HepG2 (cell line): Measurements from ENCODE around the gene GBA2. TPM values are rescaled to one million over a fixed set of nuclear protein-coding genes. Genes with fewer than 3 reads are reported as not detected.
A peak's percentile ranks its signal among the peaks of the same experiment; 100 is the strongest.

Experiments used
- CEBPG ChIP-seq: IDR thresholded peaks from 2 replicates; pipeline ENCODE4 v1.6.1; 2016
- FOXK1 ChIP-seq: sonication (generic); formaldehyde crosslinking; IDR thresholded peaks from 2 replicates; pipeline ENCODE4 v1.4.0; 2020; ENCODE audit warnings: low read depth, missing genetic modification reagents, borderline replicate concordance
- HNF4G ChIP-seq, 2 experiments: sonication (generic) in 1 of 2; formaldehyde crosslinking in 1 of 2; IDR thresholded peaks; 2 replicates each; pipeline versions ENCODE4 v1.4.0 to v1.6.1; 2011 to 2020; ENCODE audit warnings: borderline replicate concordance in 2 of 2, low read depth in 2 of 2, mild to moderate bottlenecking in 2 of 2, low read length in 1 of 2, missing genetic modification reagents in 1 of 2, moderate library complexity in 1 of 2
- HNRNPL ChIP-seq: fragments of 200-400 bp; formaldehyde crosslinking; IDR thresholded peaks from 2 replicates; pipeline ENCODE4 v1.6.1; 2017; ENCODE audit warnings: mild to moderate bottlenecking, low read depth, low read length
- KLF15 ChIP-seq: sonication (generic); formaldehyde crosslinking; IDR thresholded peaks from 2 replicates; pipeline ENCODE4 v1.8.1; 2023; ENCODE audit warnings: borderline replicate concordance, mild to moderate bottlenecking, inconsistent platforms, missing genetic modification reagents, mixed read lengths
- NR2C2 ChIP-seq: sonication (generic); formaldehyde crosslinking; IDR thresholded peaks from 2 replicates; pipeline ENCODE4 v1.4.0; 2020; ENCODE audit warnings: missing genetic modification reagents, mild to moderate bottlenecking, moderate library complexity, borderline replicate concordance
- PHF20 ChIP-seq: sonication (generic); formaldehyde crosslinking; IDR thresholded peaks from 2 replicates; pipeline ENCODE4 v1.5.0; 2020; ENCODE audit warnings: mild to moderate bottlenecking, missing genetic modification reagents
- RFX1 ChIP-seq: fragments of 450-650 bp; IDR thresholded peaks from 2 replicates; pipeline ENCODE4 v1.6.1; 2017
- SPEN ChIP-seq: sonication (generic); formaldehyde crosslinking; IDR thresholded peaks from 2 replicates; pipeline ENCODE4 v1.5.1; 2020; ENCODE audit warnings: low read depth, mild to moderate bottlenecking, missing genetic modification reagents
- TFDP1 ChIP-seq: IDR thresholded peaks from 2 replicates; pipeline ENCODE4 v1.6.1; 2016; ENCODE audit warnings: missing compliant biosample characterization, missing genetic modification reagents, borderline replicate concordance
- UBTF ChIP-seq: sonication (generic); formaldehyde crosslinking; IDR thresholded peaks from 2 replicates; pipeline ENCODE4 v1.4.0; 2020; ENCODE audit warnings: mild to moderate bottlenecking, missing genetic modification reagents
- YEATS4 ChIP-seq: sonication (generic); formaldehyde crosslinking; IDR thresholded peaks from 2 replicates; pipeline ENCODE4 v1.4.0; 2020; ENCODE audit warnings: missing genetic modification reagents, borderline replicate concordance
- YY1 ChIP-seq: IDR thresholded peaks from 2 replicates; pipeline ENCODE4 v1.6.1; 2011; ENCODE audit warnings: low read length, low read depth, moderate library complexity, mild to moderate bottlenecking; ENCODE audit not compliant: insufficient read depth, insufficient replicate concordance
- ZBTB33 ChIP-seq: sonication (generic); formaldehyde crosslinking; IDR thresholded peaks from 2 replicates; pipeline ENCODE4 v1.4.0; 2020; ENCODE audit warnings: missing genetic modification reagents
- ZBTB38 ChIP-seq: sonication (generic); formaldehyde crosslinking; IDR thresholded peaks from 2 replicates; pipeline ENCODE4 v1.5.1; 2020; ENCODE audit warnings: mild to moderate bottlenecking, missing genetic modification reagents
- ZBTB42 ChIP-seq: sonication (generic); formaldehyde crosslinking; IDR thresholded peaks from 2 replicates; pipeline ENCODE4 v1.5.0; 2020; ENCODE audit warnings: mild to moderate bottlenecking, missing genetic modification reagents
- ZNF510 ChIP-seq: sonication (generic); formaldehyde crosslinking; IDR thresholded peaks from 2 replicates; pipeline ENCODE4 v1.4.0; 2020; ENCODE audit warnings: low read depth, mild to moderate bottlenecking, missing genetic modification reagents
- ZNF639 ChIP-seq: conservative IDR thresholded peaks from 2 replicates; pipeline ENCODE4 v1.6.1; 2018; ENCODE audit warnings: missing genetic modification reagents
- ZNF878 ChIP-seq: sonication (generic); formaldehyde crosslinking; IDR thresholded peaks from 2 replicates; pipeline ENCODE4 v1.8.1; 2023; ENCODE audit warnings: mild to moderate bottlenecking, missing genetic modification reagents, moderate library complexity
- polyA plus RNA-seq, 8 experiments: library from polyadenylated mRNA; depleted of rRNA in 3 of 8; stranded (reverse) in 7 of 8; unstranded in 1 of 8; fragments of >200 nt; fragmentation: Illumina TruSeq in 4 of 8; extraction: Trizol in 4 of 8; gene quantifications; 2 replicates each; pipeline versions ENCODE4 v1.2.1 to v1.2.3, GENCODE V29; 2011 to 2016; ENCODE audit warnings: low read depth in 4 of 8, missing spikeins in 1 of 8, mixed read lengths in 1 of 8; ENCODE audit not compliant: insufficient read depth in 1 of 8
- total RNA-seq, 5 experiments: library from RNA; depleted of rRNA; stranded (reverse); fragments of >200 nt; fragmentation: Illumina TruSeq; extraction: Trizol; gene quantifications; 2 replicates each; pipeline ENCODE4 v1.2.3, GENCODE V29; 2016; ENCODE audit warnings: low read depth in 1 of 5

Gene GBA2
- total and polyA plus RNA-seq, 2 of the 13 experiments (the other 11 are each of a cell fraction or from before 2014, with no cell fraction given), result 37.5 to 86.1 TPM

GRCh38 chr9:35748858-35749514 is at the start of gene GBA2, which contains the start of gene RGP1 (continued):
- TF ChIP-seq TFDP1 (CRISPR knock-in tag) (peak; percentile 12; the same call in 1 of the 2 replicates), SPEN (peak; percentile 93), ZNF510 (CRISPR knock-in tag) (peak; percentile 38; the same call in 1 of the 2 replicates), ZNF878 (CRISPR knock-in tag) (no peak), CEBPG (CRISPR knock-in tag) (0 out of 2 replicates have a peak, but pooled peaks have one; percentile 3), NR2C2 (CRISPR knock-in tag) (peak; percentile 96), HNF4G (IDR thresholded peaks at IDR 0.05; ENCODE audit: borderline replicate concordance, low read depth, low read length) (peak; percentile 50), HNF4G (CRISPR knock-in tag; IDR thresholded peaks at IDR 0.05; ENCODE audit: borderline replicate concordance, low read depth) (no peak), ZNF639 (CRISPR knock-in tag) (peak; percentile 99), ZBTB33 (0 out of 2 replicates have a peak, but pooled peaks have one; percentile 20), KLF15 (CRISPR knock-in tag) (no peak), RFX1 (no peak), UBTF (peak; percentile 83), ZBTB42 (CRISPR knock-in tag) (no peak), YEATS4 (CRISPR knock-in tag) (peak; percentile 82; the same call in 1 of the 2 replicates), YY1 (peak; percentile 68), PHF20 (CRISPR knock-in tag) (peak; percentile 75), ZBTB38 (CRISPR knock-in tag) (peak; percentile 66), FOXK1 (CRISPR knock-in tag) (peak; percentile 44; the same call in 1 of the 2 replicates), HNRNPL (0 out of 2 replicates have a peak, but pooled peaks have one; percentile 68)
